ENCODE measurements around the gene SERTAD2. TPM values are rescaled to one million over a fixed set of nuclear protein-coding genes. Genes with fewer than 3 reads are reported as not detected.

Gene SERTAD2
- total RNA-seq, 1 donor from 2014 or later: 42.2 TPM

GRCh38 chr2:64643838-64644457 lies 9.8 kb downstream of the SERTAD2 start:
- Histone ChIP-seq H3K27ac (ENCODE audit: low read depth, low read length) (peak overlapping the region; percentile 91), H2AFZ (ENCODE audit: low read depth, low read length) (peak overlapping the region; percentile 58), H3K4me1 (ENCODE audit: insufficient read depth, low read length) (peaks cover 36% of the 10 kb centered on the region), H3K4me2 (ENCODE audit: low read length) (peak overlapping the region; percentile 90), H3K27me3 (ENCODE audit: insufficient read depth, low read length) (no peaks in the 10 kb centered on the region), H4K20me1 (ENCODE audit: insufficient read depth, low read length) (peaks cover 72% of the 10 kb centered on the region), H3K9ac (ENCODE audit: low read length) (peak overlapping the region; percentile 88), H3K4me3 (ENCODE audit: insufficient read depth, low read depth, low read length) (peak overlapping the region; percentile 61), H3K79me2 (ENCODE audit: insufficient read depth, low read length) (peaks cover 99% of the 10 kb centered on the region), H3K36me3 (ENCODE audit: insufficient read depth, low read length) (no peaks in the 10 kb centered on the region), H3K9me3 (ENCODE audit: insufficient read depth, low read depth, low read length) (no peaks in the 10 kb centered on the region)
- Mint-ChIP-seq H3K4me3 (ENCODE audit: unreplicated experiment) (peak overlapping the region; percentile 81), H3K9me3 (ENCODE audit: unreplicated experiment) (no peaks in the 10 kb centered on the region), H3K4me1 (ENCODE audit: low read depth, unreplicated experiment) (peaks cover 75% of the 10 kb centered on the region), H3K36me3 (ENCODE audit: low read depth, unreplicated experiment) (no peaks in the 10 kb centered on the region), H3K27ac (ENCODE audit: unreplicated experiment) (peak overlapping the region; percentile 97), H3K27me3 (ENCODE audit: low read depth, unreplicated experiment) (no peaks in the 10 kb centered on the region)
- no peak for DNase-seq (ENCODE audit: low read depth)
- no peak for FAIRE-seq
- no peak for TF ChIP-seq CTCF (IDR thresholded peaks at IDR 0.05; ENCODE audit: insufficient read depth, low read depth, low read length)
- TF ChIP-seq EZH2 (IDR thresholded peaks at IDR 0.05; ENCODE audit: insufficient read depth, low read length): no peak

DNA sequence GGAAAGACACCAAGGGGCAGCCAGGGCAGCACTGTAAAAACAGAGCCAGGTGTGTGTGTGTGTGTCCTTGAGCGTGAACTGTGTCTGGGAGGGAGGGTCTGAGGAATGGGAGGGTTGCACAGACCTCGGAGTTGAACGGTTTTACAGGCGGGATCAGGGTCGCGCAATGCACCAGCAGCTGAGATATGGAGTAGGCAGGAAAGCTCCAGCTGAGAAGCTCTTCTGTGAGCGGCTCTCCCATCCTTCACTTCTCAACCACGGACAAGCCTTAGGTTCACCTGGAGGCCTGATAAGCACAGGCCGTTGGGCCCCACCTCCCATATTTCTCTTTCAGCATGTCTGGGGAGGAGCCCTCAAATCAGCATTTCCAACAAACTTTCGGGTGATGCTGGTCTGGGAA lies 12.1 kb downstream of the SERTAD2 start:
- H3K27ac Mint-ChIP-seq (ENCODE audit: unreplicated experiment): peak overlapping the region; percentile 7
- Histone ChIP-seq H4K20me1 (ENCODE audit: insufficient read depth, low read length) (peaks cover 82% of the 10 kb centered on the region), H3K9ac (ENCODE audit: low read length) (no peak overlapping the region), H3K27ac (ENCODE audit: low read depth, low read length) (no peak overlapping the region), H3K4me2 (ENCODE audit: low read length) (no peak overlapping the region), H3K27me3 (ENCODE audit: insufficient read depth, low read length) (no peaks in the 10 kb centered on the region), H2AFZ (ENCODE audit: low read depth, low read length) (no peak overlapping the region), H3K9me3 (ENCODE audit: insufficient read depth, low read depth, low read length) (no peaks in the 10 kb centered on the region), H3K4me1 (ENCODE audit: insufficient read depth, low read length) (peaks cover 38% of the 10 kb centered on the region), H3K36me3 (ENCODE audit: insufficient read depth, low read length) (no peaks in the 10 kb centered on the region), H3K79me2 (ENCODE audit: insufficient read depth, low read length) (peaks cover 99% of the 10 kb centered on the region), H3K4me3 (ENCODE audit: insufficient read depth, low read depth, low read length) (no peak overlapping the region)
- H3K27me3 Mint-ChIP-seq (ENCODE audit: low read depth, unreplicated experiment): no peaks in the 10 kb centered on the region
- H3K9me3 Mint-ChIP-seq (ENCODE audit: unreplicated experiment): no peaks in the 10 kb centered on the region
- peaks cover 3% of the 10 kb centered on the region for H3K36me3 Mint-ChIP-seq (ENCODE audit: low read depth, unreplicated experiment)
- no peak overlapping the region for H3K4me3 Mint-ChIP-seq (ENCODE audit: unreplicated experiment)
- peaks cover 78% of the 10 kb centered on the region for H3K4me1 Mint-ChIP-seq (ENCODE audit: low read depth, unreplicated experiment)
- DNase-seq (ENCODE audit: low read depth): no peak
- FAIRE-seq: no peak
- TF ChIP-seq EZH2 (IDR thresholded peaks at IDR 0.05; ENCODE audit: insufficient read depth, low read length): no peak
- TF ChIP-seq CTCF (IDR thresholded peaks at IDR 0.05; ENCODE audit: insufficient read depth, low read depth, low read length): no peak

Measured in astrocyte (in vitro differentiated cells and primary cell).